Nephron progenitor cell (in vitro differentiated cells): ENCODE data around the gene TFPT.

ENCODE experiments used
- DNase-seq: peaks from one replicate; pipeline ENCODE4 v3.0.0; 2021
- H3K27ac Mint-ChIP-seq: 2 replicates; pipeline ENCODE4 v1.8.0; 2021; ENCODE audit warnings: mild to moderate bottlenecking, moderate library complexity, mixed read lengths
- H3K27me3 Mint-ChIP-seq: 2 replicates; pipeline ENCODE4 v1.8.0; 2021; ENCODE audit warnings: mild to moderate bottlenecking, low read depth, mixed read lengths; ENCODE audit not compliant: poor library complexity
- H3K36me3 Mint-ChIP-seq: 2 replicates; pipeline ENCODE4 v1.8.0; 2021; ENCODE audit warnings: low read depth, mixed read lengths
- H3K4me1 Mint-ChIP-seq: 2 replicates; pipeline ENCODE4 v1.8.0; 2021; ENCODE audit warnings: mixed read lengths
- H3K4me3 Mint-ChIP-seq: 2 replicates; pipeline ENCODE4 v1.8.0; 2021; ENCODE audit warnings: mild to moderate bottlenecking, moderate library complexity, mixed read lengths
- H3K9me3 Mint-ChIP-seq: 2 replicates; pipeline ENCODE4 v1.8.0; 2021; ENCODE audit warnings: mild to moderate bottlenecking, moderate library complexity, mixed read lengths
- CTCF ChIP-seq: fragments of 200-600 bp; sonication (generic); IDR thresholded peaks from 2 replicates; pipeline ENCODE4 v1.5.0; 2021; ENCODE audit warnings: antibody characterized with exemption

Gene TFPT

DNA sequence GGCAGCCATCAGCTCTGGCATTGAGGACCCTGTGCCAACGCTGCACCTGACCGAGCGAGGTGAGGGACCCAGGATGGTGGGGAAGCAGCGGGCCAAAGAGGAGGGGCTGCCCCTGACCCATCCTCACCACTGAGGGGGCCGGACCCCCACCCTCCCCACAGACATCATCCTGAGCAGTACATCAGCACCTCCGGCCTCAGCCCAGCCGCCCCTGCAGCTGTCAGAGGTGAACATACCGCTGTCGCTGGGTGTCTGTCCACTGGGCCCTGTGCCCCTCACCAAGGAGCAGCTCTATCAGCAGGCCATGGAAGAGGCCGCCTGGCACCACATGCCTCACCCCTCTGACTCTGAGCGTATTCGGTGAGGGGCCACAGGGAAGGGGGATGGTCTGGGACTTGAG is 36.8 kb upstream of the TFPT start:
- Mint-ChIP-seq H3K27ac (no peak overlapping the region), H3K36me3 (peaks cover 53% of the 10 kb centered on the region)
- no peak for TF ChIP-seq CTCF

DNA sequence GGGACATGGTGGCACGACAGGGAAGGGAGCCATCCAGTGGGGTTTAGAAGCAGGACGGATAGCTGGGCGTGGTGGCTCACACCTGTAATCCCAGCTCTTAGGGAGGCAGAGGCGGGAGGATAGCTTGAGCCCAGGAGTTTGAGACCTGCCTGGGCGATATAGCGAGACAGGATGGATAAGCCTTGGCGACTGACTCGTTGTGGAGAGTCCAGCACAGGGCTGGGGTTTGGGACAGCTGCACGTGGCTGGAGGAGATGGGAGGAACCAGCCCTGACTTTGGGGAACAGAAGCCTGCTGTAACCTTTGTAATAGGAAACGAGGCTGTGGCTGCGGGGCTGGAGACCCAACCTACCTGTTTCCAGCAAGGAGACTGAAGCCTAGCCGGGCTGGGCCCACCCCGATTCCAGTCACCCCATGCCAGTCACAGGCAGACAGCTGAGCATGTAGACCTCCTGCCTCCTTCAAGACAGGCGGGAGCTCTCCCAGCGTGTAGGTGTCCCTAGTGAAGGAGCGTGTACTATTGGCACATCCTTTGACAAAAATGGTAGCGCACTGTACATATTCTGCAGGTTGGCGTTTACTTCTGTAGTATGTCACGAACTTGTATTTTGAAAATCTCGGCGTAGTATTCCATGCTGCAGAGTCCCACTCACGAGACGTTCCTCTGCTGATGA is 36.0 kb upstream of the TFPT start:
- H3K27ac Mint-ChIP-seq, result peak overlapping the region; percentile 91
- H3K9me3 Mint-ChIP-seq, result no peaks in the 10 kb centered on the region
- no peak for DNase-seq
- H3K4me3 Mint-ChIP-seq, result no peak overlapping the region
- peaks cover 54% of the 10 kb centered on the region for H3K36me3 Mint-ChIP-seq
- peaks cover 3% of the 10 kb centered on the region for H3K27me3 Mint-ChIP-seq
- no peak for TF ChIP-seq CTCF
- H3K4me1 Mint-ChIP-seq, result no peaks in the 10 kb centered on the region

More for the DNA sequence above, 36.8 kb upstream of the TFPT start:
- Mint-ChIP-seq H3K4me3 (no peak overlapping the region), H3K27me3 (peaks cover 3% of the 10 kb centered on the region), H3K4me1 (no peaks in the 10 kb centered on the region), H3K9me3 (no peaks in the 10 kb centered on the region)
- no peak for DNase-seq

DNA sequence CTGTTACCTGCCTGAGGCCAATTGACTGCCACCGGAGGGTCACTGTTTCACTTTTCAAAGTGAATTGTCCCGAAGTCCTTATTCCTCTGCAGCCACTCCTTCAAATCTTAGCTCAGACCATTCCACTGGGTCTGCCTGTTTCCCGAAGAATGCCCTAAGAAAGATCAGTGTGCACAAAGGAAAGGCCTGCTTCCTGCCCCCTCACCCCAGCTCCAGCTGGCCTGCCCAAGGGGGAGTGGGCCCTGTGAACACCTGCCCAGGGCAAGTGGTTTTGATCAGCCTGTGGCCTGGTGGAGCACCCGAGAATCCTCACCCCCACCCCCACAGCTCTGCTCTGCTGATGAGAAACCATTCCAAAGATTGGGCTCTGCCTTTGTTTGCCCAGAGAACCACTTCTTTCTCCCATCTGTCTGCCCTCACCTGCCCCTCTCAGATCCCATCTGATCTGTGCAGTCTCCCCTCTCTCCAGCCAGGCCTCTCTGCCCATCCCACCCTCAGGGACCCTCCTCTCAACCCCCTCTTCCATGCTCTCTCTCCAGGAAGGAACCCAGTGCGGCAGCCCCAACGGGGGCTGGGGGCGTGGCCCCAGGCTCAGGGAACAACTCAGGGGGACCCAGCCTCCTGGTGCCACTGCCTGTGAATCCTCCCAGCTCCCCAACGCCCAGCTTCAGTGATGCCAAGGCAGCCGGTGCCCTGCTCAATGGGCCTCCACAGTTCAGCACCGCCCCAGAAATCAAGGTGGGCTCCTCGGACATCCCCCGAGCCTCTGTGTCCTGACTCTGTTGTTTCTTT is 33.8 kb upstream of the TFPT start:
- Mint-ChIP-seq H3K9me3 (no peaks in the 10 kb centered on the region), H3K27ac (peak overlapping the region; percentile 56), H3K27me3 (peaks cover 3% of the 10 kb centered on the region), H3K4me1 (no peaks in the 10 kb centered on the region), H3K4me3 (no peak overlapping the region), H3K36me3 (peaks cover 53% of the 10 kb centered on the region)
- no peak for TF ChIP-seq CTCF
- DNase-seq, result no peak

DNA sequence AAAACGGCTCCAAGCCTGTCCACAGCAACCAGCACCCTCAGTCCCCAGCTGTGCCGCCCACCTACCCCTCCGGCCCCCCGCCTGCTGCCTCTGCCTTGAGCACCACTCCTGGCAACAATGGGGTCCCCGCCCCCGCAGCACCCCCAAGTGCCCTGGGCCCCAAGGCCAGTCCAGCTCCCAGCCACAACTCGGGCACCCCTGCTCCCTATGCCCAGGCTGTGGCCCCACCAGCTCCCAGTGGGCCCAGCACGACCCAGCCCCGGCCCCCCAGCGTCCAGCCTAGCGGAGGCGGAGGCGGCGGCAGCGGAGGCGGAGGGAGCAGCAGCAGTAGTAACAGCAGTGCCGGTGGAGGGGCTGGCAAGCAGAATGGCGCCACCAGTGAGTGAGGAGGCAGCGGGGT is 32.7 kb upstream of the TFPT start:
- Mint-ChIP-seq H3K4me3 (no peak overlapping the region), H3K4me1 (no peaks in the 10 kb centered on the region), H3K27me3 (peaks cover 3% of the 10 kb centered on the region), H3K27ac (no peak overlapping the region), H3K9me3 (no peaks in the 10 kb centered on the region), H3K36me3 (peaks cover 55% of the 10 kb centered on the region)
- TF ChIP-seq CTCF, result no peak
- no peak for DNase-seq

DNA sequence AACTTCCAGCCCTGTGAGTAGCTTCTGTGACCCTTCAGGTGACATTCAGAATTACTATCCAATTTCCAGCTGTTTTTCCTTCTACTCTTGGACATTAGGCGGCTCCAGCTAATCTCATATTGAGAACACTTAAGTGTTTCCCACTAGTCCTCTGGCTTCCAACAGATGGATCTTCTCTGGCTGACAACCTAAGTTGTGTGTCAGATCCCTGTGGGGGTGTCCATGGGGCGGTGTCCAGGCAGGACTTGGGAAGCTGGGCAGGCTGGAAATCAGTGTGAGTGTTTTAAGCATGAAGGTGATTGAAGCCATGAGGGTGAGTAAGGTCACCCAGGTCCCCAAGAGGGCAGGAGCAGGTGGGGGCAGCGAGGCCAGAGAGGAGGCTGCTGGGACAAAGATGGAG is 32.2 kb upstream of the TFPT start:
- Mint-ChIP-seq H3K27me3 (peaks cover 3% of the 10 kb centered on the region), H3K36me3 (peaks cover 59% of the 10 kb centered on the region), H3K4me3 (no peak overlapping the region), H3K27ac (no peak overlapping the region), H3K9me3 (no peaks in the 10 kb centered on the region), H3K4me1 (no peaks in the 10 kb centered on the region)
- no peak for DNase-seq
- TF ChIP-seq CTCF, result no peak
